HG03575 (cell line): ENCODE results near the gene TRIM43B.
"Not testable (repeated sequence)": the region's sequence is repeated elsewhere in the genome, so short reads cannot be mapped to it uniquely, and the experiment has no call there.

Source experiments
- ATAC-seq: cut with Tn5 transposase; IDR thresholded peaks from one replicate; pipeline ENCODE4 v1.9.1; 2021; ENCODE audit not compliant: unreplicated experiment, insufficient number of reproducible peaks, low FRiP score; ENCODE audit errors: extremely low read depth

TRIM43B gene

GRCh38 chr2:95435162-95435871 lies 49.2 kb downstream of the TRIM43B start:
- not testable (repeated sequence) for ATAC-seq

DNA sequence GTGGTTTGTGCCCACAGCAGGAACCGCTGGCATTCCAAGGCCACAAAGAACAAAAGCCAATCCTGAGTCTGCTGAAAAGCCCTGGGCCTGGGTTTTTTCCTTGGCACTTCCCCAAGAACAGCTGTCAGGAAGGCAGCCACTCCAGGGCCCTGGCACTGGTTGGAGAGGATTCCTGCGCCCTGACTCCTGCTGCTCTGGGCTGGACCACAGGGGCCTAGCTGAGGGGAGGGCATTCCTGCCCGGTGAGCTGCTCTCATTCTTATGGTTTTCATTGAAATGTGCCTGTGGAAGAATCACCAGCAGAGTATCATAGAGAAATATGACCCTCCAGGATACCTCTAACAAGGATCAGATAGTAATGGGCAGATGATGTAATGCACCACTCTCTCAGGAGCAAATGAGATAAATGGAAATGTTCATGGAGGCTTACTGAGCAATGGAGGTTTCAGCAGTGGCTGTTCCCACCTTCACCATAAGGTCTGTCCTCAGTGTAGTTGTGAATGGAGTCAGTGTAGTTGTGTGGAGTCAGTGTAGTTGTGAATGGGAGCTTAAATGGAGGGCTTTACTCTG lies 50.0 kb downstream of the TRIM43B start:
- not testable (repeated sequence) for ATAC-seq

DNA sequence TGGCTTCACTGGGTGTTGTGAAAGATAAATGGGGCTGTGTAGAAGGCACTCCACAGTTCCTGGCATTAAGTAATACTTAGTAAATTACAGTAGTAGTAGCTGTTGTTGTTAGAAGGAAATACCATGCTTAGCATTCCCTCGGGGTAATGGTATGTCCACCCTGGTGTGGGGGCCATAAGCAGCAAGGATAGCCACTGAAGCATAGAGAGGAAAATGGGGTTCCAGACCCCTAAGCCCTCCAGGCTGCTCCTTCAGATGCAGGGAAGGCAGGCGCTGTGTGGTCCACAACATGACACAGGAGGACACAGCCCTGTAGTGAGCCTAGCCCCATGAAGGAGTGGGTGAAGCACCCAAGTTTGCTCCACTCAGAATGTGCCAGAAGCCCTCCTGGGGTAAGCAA lies 50.6 kb downstream of the TRIM43B start:
- not testable (repeated sequence) for ATAC-seq

GRCh38 chr2:95433373-95433772 lies 51.2 kb downstream of the TRIM43B start:
- not testable (repeated sequence) for ATAC-seq

DNA sequence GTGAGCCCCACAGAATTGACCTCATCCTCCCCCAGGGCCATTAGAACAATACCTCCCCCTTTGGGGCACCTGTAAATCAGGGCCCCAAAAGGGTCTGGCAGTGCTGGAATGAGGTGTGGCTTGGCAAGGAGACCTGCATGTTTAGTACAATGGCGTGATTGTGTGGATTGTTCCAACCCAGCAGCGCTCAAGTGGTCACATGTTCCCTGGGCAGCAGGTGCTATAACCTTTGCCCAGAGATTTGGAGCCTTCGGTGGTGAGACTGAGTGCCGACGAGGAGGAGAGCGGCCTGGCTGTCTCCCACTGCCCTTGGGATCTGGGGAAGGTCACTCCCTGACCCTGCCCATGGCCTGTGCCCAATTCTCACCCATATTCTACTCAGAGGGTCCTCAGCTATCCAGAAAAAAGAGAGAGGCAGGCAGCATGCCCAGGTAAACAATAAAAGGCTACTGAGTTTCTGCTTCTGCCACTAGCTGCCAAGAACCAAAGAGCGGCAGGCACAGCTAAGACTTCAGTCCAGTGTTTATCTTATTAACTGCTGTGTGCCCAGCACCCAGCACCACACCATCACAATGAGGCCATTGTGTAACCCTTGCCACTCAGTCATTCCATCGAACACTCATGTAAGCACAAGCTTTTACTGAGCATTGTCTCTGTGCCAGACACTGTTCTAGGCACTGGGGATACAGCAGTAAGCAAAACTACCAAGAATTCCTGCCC lies 54.6 kb downstream of the TRIM43B start:
- not testable (repeated sequence) for ATAC-seq

DNA sequence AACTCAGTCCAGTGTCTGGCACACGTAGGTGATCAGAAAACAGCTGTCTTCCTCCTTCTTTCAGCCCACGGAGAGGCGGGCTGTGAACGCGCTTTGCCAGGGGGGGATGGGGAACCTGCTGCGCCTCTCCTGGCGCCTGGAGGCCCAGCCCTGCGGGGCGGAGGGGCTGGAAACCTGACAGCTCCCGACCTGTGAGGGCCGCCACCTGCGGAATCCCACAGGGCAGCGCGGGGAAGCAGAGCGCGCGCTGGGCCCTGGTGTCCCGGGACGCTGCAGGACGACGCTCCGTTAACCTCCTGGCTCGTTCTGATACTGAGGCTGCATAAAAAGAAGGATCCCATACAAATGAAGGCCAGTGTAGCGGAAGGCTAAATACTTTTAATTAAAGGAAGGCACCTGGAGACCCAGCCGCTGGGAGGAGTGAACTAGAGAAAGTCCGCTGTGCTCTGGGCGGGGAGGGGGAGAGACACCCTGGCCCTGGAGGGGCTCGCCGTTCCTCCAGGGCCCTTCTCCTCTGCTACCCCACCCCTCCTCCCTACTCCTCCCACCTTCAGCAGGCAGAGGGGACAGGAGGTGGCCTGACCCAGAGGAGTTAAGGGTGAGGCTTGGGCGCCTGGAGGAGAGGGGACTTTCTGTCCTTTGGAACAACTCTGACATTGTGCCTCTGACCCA lies 57.2 kb downstream of the TRIM43B start:
- not testable (repeated sequence) for ATAC-seq
